ENCODE measurements around the gene FRY. TPM values are rescaled to one million over a fixed set of nuclear protein-coding genes. Genes with fewer than 3 reads are reported as not detected.

Gene FRY
- total RNA-seq, 1 experiment from 2014 or later = 5.3 TPM

DNA sequence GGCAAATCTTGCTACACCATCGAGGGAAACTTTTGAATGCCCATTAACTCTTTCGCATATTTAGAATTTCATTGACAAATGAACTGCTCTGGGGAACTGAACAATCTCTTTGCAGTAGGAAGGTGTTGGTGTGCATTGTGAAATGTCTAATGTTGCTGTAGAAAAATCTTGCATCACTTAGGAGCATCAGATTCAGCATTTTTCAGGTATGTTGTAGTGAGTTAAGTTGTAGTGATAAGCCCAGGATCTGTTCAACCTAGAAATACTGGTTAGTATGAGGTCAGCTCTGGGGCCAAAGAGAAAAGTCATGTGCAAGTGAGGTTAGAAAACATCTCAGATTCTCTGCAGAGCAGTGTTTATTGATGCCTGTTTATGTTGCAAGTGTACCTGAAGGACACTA is 4.1 kb downstream of the FRY start:
- ATAC-seq = no peak
- Mint-ChIP-seq H3K4me1 (peaks cover 33% of the 10 kb centered on the region), H3K36me3 (no peaks in the 10 kb centered on the region), H3K27me3 (ENCODE audit: low read depth) (no peaks in the 10 kb centered on the region), H3K4me3 (no peak overlapping the region), H3K27ac (no peak overlapping the region), H3K9me3 (no peaks in the 10 kb centered on the region)
- no peak for TF ChIP-seq ZNF423 (CRISPR knock-in tag; IDR thresholded peaks at IDR 0.05)
- TF ChIP-seq, protein P1, sequence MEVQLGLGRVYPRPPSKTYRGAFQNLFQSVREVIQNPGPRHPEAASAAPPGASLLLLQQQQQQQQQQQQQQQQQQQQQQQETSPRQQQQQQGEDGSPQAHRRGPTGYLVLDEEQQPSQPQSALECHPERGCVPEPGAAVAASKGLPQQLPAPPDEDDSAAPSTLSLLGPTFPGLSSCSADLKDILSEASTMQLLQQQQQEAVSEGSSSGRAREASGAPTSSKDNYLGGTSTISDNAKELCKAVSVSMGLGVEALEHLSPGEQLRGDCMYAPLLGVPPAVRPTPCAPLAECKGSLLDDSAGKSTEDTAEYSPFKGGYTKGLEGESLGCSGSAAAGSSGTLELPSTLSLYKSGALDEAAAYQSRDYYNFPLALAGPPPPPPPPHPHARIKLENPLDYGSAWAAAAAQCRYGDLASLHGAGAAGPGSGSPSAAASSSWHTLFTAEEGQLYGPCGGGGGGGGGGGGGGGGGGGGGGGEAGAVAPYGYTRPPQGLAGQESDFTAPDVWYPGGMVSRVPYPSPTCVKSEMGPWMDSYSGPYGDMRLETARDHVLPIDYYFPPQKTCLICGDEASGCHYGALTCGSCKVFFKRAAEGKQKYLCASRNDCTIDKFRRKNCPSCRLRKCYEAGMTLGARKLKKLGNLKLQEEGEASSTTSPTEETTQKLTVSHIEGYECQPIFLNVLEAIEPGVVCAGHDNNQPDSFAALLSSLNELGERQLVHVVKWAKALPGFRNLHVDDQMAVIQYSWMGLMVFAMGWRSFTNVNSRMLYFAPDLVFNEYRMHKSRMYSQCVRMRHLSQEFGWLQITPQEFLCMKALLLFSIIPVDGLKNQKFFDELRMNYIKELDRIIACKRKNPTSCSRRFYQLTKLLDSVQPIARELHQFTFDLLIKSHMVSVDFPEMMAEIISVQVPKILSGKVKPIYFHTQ (CRISPR knock-in tag; IDR thresholded peaks at IDR 0.05) = no peak
- TF ChIP-seq, protein P2, sequence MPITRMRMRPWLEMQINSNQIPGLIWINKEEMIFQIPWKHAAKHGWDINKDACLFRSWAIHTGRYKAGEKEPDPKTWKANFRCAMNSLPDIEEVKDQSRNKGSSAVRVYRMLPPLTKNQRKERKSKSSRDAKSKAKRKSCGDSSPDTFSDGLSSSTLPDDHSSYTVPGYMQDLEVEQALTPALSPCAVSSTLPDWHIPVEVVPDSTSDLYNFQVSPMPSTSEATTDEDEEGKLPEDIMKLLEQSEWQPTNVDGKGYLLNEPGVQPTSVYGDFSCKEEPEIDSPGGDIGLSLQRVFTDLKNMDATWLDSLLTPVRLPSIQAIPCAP (CRISPR knock-in tag; IDR thresholded peaks at IDR 0.05) = no peak
- no peak for TF ChIP-seq FOXK1 (CRISPR knock-in tag; IDR thresholded peaks at IDR 0.05)
- DNase-seq (ENCODE audit: low spot score) = no peak
- ChIA-PET POLR2A (no interaction called here), CTCF (interaction anchor here (0.6 kb wide), 1 partner anchor 126 kb away, joined by 3 read pairs; no protein-coding TSS in a partner anchor)

DNA sequence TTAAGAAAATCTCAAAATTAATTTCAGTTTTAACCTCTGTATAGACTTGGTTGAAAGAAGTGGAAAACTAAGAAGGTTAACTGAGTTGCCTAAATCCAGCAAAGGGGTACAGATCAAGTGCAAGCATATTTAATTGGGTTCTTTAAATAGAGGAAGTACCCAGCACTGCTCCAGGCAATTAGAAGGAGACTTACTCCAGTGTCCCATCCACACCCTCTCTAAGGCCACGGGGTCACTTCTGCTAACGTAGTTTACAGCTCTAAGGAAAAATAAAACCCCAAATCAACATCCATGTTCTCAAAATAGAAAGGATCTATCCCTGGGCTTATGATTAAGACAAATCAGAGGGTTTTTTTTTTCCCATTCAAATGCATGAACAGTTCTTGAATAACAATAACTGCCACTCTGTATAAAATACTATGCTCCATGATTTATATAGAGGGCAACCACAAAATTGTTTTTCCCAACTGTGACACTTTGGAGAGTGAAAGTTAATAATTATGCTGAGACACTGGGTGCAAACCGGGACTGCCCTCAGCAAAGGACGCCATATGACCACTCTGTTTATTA is 4.6 kb downstream of the FRY start:
- ChIA-PET CTCF (interaction anchor here (0.6 kb wide), 1 partner anchor 126 kb away, joined by 3 read pairs; no protein-coding TSS in a partner anchor), POLR2A (no interaction called here)
- Mint-ChIP-seq H3K27me3 (ENCODE audit: low read depth) (no peaks in the 10 kb centered on the region), H3K27ac (no peak overlapping the region), H3K4me1 (peaks cover 32% of the 10 kb centered on the region), H3K4me3 (no peak overlapping the region), H3K36me3 (no peaks in the 10 kb centered on the region), H3K9me3 (no peaks in the 10 kb centered on the region)
- TF ChIP-seq, protein P3, sequence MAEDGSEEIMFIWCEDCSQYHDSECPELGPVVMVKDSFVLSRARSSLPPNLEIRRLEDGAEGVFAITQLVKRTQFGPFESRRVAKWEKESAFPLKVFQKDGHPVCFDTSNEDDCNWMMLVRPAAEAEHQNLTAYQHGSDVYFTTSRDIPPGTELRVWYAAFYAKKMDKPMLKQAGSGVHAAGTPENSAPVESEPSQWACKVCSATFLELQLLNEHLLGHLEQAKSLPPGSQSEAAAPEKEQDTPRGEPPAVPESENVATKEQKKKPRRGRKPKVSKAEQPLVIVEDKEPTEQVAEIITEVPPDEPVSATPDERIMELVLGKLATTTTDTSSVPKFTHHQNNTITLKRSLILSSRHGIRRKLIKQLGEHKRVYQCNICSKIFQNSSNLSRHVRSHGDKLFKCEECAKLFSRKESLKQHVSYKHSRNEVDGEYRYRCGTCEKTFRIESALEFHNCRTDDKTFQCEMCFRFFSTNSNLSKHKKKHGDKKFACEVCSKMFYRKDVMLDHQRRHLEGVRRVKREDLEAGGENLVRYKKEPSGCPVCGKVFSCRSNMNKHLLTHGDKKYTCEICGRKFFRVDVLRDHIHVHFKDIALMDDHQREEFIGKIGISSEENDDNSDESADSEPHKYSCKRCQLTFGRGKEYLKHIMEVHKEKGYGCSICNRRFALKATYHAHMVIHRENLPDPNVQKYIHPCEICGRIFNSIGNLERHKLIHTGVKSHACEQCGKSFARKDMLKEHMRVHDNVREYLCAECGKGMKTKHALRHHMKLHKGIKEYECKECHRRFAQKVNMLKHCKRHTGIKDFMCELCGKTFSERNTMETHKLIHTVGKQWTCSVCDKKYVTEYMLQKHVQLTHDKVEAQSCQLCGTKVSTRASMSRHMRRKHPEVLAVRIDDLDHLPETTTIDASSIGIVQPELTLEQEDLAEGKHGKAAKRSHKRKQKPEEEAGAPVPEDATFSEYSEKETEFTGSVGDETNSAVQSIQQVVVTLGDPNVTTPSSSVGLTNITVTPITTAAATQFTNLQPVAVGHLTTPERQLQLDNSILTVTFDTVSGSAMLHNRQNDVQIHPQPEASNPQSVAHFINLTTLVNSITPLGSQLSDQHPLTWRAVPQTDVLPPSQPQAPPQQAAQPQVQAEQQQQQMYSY (CRISPR knock-in tag; IDR thresholded peaks at IDR 0.05) = no peak
- no peak for TF ChIP-seq ZNF263 (CRISPR knock-in tag; IDR thresholded peaks at IDR 0.05; ENCODE audit: low read depth)
- TF ChIP-seq, protein P4, sequence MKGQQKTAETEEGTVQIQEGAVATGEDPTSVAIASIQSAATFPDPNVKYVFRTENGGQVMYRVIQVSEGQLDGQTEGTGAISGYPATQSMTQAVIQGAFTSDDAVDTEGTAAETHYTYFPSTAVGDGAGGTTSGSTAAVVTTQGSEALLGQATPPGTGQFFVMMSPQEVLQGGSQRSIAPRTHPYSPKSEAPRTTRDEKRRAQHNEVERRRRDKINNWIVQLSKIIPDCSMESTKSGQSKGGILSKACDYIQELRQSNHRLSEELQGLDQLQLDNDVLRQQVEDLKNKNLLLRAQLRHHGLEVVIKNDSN (CRISPR knock-in tag; IDR thresholded peaks at IDR 0.05) = no peak
- TF ChIP-seq, protein P5, sequence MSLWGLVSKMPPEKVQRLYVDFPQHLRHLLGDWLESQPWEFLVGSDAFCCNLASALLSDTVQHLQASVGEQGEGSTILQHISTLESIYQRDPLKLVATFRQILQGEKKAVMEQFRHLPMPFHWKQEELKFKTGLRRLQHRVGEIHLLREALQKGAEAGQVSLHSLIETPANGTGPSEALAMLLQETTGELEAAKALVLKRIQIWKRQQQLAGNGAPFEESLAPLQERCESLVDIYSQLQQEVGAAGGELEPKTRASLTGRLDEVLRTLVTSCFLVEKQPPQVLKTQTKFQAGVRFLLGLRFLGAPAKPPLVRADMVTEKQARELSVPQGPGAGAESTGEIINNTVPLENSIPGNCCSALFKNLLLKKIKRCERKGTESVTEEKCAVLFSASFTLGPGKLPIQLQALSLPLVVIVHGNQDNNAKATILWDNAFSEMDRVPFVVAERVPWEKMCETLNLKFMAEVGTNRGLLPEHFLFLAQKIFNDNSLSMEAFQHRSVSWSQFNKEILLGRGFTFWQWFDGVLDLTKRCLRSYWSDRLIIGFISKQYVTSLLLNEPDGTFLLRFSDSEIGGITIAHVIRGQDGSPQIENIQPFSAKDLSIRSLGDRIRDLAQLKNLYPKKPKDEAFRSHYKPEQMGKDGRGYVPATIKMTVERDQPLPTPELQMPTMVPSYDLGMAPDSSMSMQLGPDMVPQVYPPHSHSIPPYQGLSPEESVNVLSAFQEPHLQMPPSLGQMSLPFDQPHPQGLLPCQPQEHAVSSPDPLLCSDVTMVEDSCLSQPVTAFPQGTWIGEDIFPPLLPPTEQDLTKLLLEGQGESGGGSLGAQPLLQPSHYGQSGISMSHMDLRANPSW (CRISPR knock-in tag; conservative IDR thresholded peaks at IDR 0.05; ENCODE audit: low read depth) = no peak
- TF ChIP-seq SMAD4 (CRISPR knock-in tag; IDR thresholded peaks at IDR 0.05) = no peak
- TF ChIP-seq, protein P6, sequence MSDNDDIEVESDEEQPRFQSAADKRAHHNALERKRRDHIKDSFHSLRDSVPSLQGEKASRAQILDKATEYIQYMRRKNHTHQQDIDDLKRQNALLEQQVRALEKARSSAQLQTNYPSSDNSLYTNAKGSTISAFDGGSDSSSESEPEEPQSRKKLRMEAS (CRISPR knock-in tag; IDR thresholded peaks at IDR 0.05) = no peak
- TF ChIP-seq, protein P7, sequence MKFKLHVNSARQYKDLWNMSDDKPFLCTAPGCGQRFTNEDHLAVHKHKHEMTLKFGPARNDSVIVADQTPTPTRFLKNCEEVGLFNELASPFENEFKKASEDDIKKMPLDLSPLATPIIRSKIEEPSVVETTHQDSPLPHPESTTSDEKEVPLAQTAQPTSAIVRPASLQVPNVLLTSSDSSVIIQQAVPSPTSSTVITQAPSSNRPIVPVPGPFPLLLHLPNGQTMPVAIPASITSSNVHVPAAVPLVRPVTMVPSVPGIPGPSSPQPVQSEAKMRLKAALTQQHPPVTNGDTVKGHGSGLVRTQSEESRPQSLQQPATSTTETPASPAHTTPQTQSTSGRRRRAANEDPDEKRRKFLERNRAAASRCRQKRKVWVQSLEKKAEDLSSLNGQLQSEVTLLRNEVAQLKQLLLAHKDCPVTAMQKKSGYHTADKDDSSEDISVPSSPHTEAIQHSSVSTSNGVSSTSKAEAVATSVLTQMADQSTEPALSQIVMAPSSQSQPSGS (CRISPR knock-in tag; IDR thresholded peaks at IDR 0.05; ENCODE audit: borderline replicate concordance, low read depth) = no peak
- TF ChIP-seq JAZF1 (CRISPR knock-in tag; IDR thresholded peaks at IDR 0.05) = no peak
- no peak for TF ChIP-seq OVOL2 (CRISPR knock-in tag; IDR thresholded peaks at IDR 0.05; ENCODE audit: borderline replicate concordance)
- TF ChIP-seq HMGA2 (CRISPR knock-in tag; IDR thresholded peaks at IDR 0.05) = no peak
- TF ChIP-seq, protein P8, sequence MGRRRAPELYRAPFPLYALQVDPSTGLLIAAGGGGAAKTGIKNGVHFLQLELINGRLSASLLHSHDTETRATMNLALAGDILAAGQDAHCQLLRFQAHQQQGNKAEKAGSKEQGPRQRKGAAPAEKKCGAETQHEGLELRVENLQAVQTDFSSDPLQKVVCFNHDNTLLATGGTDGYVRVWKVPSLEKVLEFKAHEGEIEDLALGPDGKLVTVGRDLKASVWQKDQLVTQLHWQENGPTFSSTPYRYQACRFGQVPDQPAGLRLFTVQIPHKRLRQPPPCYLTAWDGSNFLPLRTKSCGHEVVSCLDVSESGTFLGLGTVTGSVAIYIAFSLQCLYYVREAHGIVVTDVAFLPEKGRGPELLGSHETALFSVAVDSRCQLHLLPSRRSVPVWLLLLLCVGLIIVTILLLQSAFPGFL (CRISPR knock-in tag; IDR thresholded peaks at IDR 0.05; ENCODE audit: borderline replicate concordance) = no peak
- no peak for TF ChIP-seq ZNF396 (CRISPR knock-in tag; IDR thresholded peaks at IDR 0.05; ENCODE audit: borderline replicate concordance)
- ATAC-seq (no peak), DNase-seq (ENCODE audit: low spot score) (no peak)

All from WTC11 (cell line).